OCI-LY3 (cell line): ENCODE data around the gene ANKRD17.

Source experiments
- EZH2phosphoT487 ChIP-seq: fragments of 200-600 bp; shearing (Covaris generic); IDR thresholded peaks from 2 replicates; pipeline ENCODE4 v1.6.1; 2018; ENCODE audit warnings: antibody characterized with exemption, mixed run types, low read depth
- TF ChIP-seq, protein P1 (sequence below): fragments of 200-600, 300-600 bp; sonication (generic); IDR thresholded peaks from 2 replicates; pipeline ENCODE4 v1.5.1; 2014; ENCODE audit warnings: antibody characterized with exemption, low read length, low read depth

DNA sequence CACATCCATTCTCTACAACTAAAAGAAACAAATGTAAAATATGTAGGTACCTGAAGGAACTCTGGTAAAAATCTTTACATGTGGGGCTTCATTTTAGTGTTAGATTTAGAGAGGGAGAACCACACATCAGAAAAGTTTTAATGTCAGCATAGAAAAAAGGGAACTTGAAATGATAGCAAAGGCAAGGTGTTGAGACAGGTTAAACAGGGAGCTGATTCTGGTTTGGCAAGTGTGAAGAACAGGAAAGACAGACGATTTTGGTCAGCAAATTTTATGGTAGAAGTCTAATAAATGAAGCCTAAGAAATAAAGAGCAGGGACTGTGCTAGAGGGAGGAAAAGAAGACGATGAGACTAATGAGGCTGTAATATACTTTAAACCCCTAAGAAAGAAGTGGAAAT, 121.5 kb downstream of the ANKRD17 start:
- TF ChIP-seq, protein P1, sequence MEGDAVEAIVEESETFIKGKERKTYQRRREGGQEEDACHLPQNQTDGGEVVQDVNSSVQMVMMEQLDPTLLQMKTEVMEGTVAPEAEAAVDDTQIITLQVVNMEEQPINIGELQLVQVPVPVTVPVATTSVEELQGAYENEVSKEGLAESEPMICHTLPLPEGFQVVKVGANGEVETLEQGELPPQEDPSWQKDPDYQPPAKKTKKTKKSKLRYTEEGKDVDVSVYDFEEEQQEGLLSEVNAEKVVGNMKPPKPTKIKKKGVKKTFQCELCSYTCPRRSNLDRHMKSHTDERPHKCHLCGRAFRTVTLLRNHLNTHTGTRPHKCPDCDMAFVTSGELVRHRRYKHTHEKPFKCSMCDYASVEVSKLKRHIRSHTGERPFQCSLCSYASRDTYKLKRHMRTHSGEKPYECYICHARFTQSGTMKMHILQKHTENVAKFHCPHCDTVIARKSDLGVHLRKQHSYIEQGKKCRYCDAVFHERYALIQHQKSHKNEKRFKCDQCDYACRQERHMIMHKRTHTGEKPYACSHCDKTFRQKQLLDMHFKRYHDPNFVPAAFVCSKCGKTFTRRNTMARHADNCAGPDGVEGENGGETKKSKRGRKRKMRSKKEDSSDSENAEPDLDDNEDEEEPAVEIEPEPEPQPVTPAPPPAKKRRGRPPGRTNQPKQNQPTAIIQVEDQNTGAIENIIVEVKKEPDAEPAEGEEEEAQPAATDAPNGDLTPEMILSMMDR, result no peak
- TF ChIP-seq EZH2phosphoT487, result no peak
